H9 (cell line): ENCODE results near the gene POLR3B. TPM values are rescaled to one million over a fixed set of nuclear protein-coding genes. Genes with fewer than 3 reads are reported as not detected.

Experiments
- DNase-seq: peaks from one replicate; pipeline ENCODE4 v3.0.0-alpha.2; 2017
- H2AFZ ChIP-seq: one replicate; pipeline ENCODE4 v1.6.1; 2013; ENCODE audit warnings: mild to moderate bottlenecking, low read length, control low read depth, moderate library complexity
- H2AK5ac ChIP-seq: 2 replicates; pipeline ENCODE4 v1.6.1; 2013; ENCODE audit warnings: low read length, control low read depth, mixed read lengths; ENCODE audit not compliant: insufficient read length
- H2BK120ac ChIP-seq: one replicate; pipeline ENCODE4 v1.6.1; 2013; ENCODE audit warnings: low read depth, mild to moderate bottlenecking, low read length, control low read depth, inconsistent platforms; ENCODE audit not compliant: poor library complexity, severe bottlenecking
- H2BK12ac ChIP-seq: 2 replicates; pipeline ENCODE4 v1.6.1; 2013; ENCODE audit warnings: low read length, control low read depth, mixed read lengths, low read depth; ENCODE audit not compliant: insufficient read length
- H2BK15ac ChIP-seq: 2 replicates; pipeline ENCODE4 v1.6.1; 2013; ENCODE audit warnings: low read depth, low read length, control low read depth
- H2BK20ac ChIP-seq: one replicate; pipeline ENCODE4 v1.6.1; 2013; ENCODE audit warnings: low read depth, mild to moderate bottlenecking, low read length, control low read depth, inconsistent platforms; ENCODE audit not compliant: poor library complexity, severe bottlenecking
- H2BK5ac ChIP-seq: 2 replicates; pipeline ENCODE4 v1.6.1; 2013; ENCODE audit warnings: low read length, control low read depth, mixed read lengths; ENCODE audit not compliant: insufficient read length
- H3K14ac ChIP-seq: 2 replicates; pipeline ENCODE4 v1.6.1; 2013; ENCODE audit warnings: low read length, control low read depth; ENCODE audit not compliant: insufficient read depth
- H3K18ac ChIP-seq: 2 replicates; pipeline ENCODE4 v1.6.1; 2013; ENCODE audit warnings: low read depth, mild to moderate bottlenecking, mixed read lengths, low read length, control low read depth; ENCODE audit not compliant: insufficient read length
- H3K23ac ChIP-seq: 2 replicates; pipeline ENCODE4 v1.6.1; 2013; ENCODE audit warnings: low read length, control low read depth, mixed read lengths, low read depth; ENCODE audit not compliant: insufficient read length
- H3K23me2 ChIP-seq: 2 replicates; pipeline ENCODE4 v1.6.1; 2013; ENCODE audit warnings: low read depth, mild to moderate bottlenecking, mixed read lengths, low read length, control low read depth; ENCODE audit not compliant: insufficient read length, poor library complexity, severe bottlenecking
- H3K27ac ChIP-seq: 2 replicates; pipeline ENCODE4 v1.5.1; 2013; ENCODE audit warnings: low read length, control low read depth, mixed read lengths, low read depth; ENCODE audit not compliant: insufficient read length
- H3K27me3 ChIP-seq: 2 replicates; pipeline ENCODE4 v1.6.1; 2013; ENCODE audit warnings: low read length, control low read depth, inconsistent platforms; ENCODE audit not compliant: insufficient read depth
- H3K4ac ChIP-seq: 2 replicates; pipeline ENCODE4 v1.6.1; 2013; ENCODE audit warnings: low read depth, mild to moderate bottlenecking, control low read depth, inconsistent platforms, low read length, moderate library complexity
- H3K4me1 ChIP-seq: 2 replicates; pipeline ENCODE4 v1.6.1; 2013; ENCODE audit warnings: low read length, control low read depth, inconsistent platforms; ENCODE audit not compliant: insufficient read depth
- H3K4me2 ChIP-seq: 2 replicates; pipeline ENCODE4 v1.6.1; 2013; ENCODE audit warnings: low read length, control low read depth, mixed read lengths; ENCODE audit not compliant: insufficient read length, insufficient read depth
- H3K56ac ChIP-seq: 2 replicates; pipeline ENCODE4 v1.6.1; 2013; ENCODE audit warnings: low read depth, mild to moderate bottlenecking, mixed read lengths, low read length, control low read depth; ENCODE audit not compliant: insufficient read length
- H3K79me1 ChIP-seq: 2 replicates; pipeline ENCODE4 v1.6.1; 2013; ENCODE audit warnings: low read depth, mild to moderate bottlenecking, moderate library complexity, low read length, control low read depth, inconsistent platforms; ENCODE audit not compliant: insufficient read depth, poor library complexity, severe bottlenecking
- H3K79me2 ChIP-seq: 2 replicates; pipeline ENCODE4 v1.6.1; 2013; ENCODE audit warnings: low read length, control low read depth, inconsistent platforms; ENCODE audit not compliant: insufficient read depth
- H3K9ac ChIP-seq: 2 replicates; pipeline ENCODE4 v1.6.1; 2013; ENCODE audit warnings: low read length, control low read depth, mixed read lengths; ENCODE audit not compliant: insufficient read length; ENCODE audit errors: extremely low read depth
- H3K9me3 ChIP-seq: one replicate; pipeline ENCODE4 v1.6.1; 2013; ENCODE audit warnings: low read depth, low read length, inconsistent platforms; ENCODE audit not compliant: control insufficient read depth
- H3T11ph ChIP-seq: one replicate; pipeline ENCODE4 v1.6.1; 2013; ENCODE audit warnings: mild to moderate bottlenecking, low read length, control low read depth, inconsistent platforms
- H4K20me1 ChIP-seq: one replicate; pipeline ENCODE4 v1.6.1; 2013; ENCODE audit not compliant: control insufficient read depth, insufficient read length, insufficient read depth
- H4K5ac ChIP-seq: 2 replicates; pipeline ENCODE4 v1.6.1; 2013; ENCODE audit warnings: low read depth, mild to moderate bottlenecking, mixed read lengths, low read length, control low read depth; ENCODE audit not compliant: insufficient read length
- H4K8ac ChIP-seq: replicated peaks from 2 replicates; pipeline ENCODE4 v1.6.1; 2013; ENCODE audit warnings: low read length, control low read depth, mixed read lengths, low read depth; ENCODE audit not compliant: insufficient read length
- H4K91ac ChIP-seq: 2 replicates; pipeline ENCODE4 v1.6.1; 2013; ENCODE audit warnings: low read depth, mild to moderate bottlenecking, moderate library complexity, mixed read lengths, low read length, control low read depth; ENCODE audit not compliant: insufficient read length
- H3K27ac Mint-ChIP-seq, 3 experiments: 2 replicates in 2 of 3; 3 replicates in 1 of 3; pipeline ENCODE4 v1.8.0; 2020 to 2021; ENCODE audit warnings: mixed read lengths in 3 of 3, mild to moderate bottlenecking in 1 of 3, moderate library complexity in 1 of 3
- H3K27me3 Mint-ChIP-seq: 2 replicates; pipeline ENCODE4 v1.8.0; 2021; ENCODE audit warnings: low read depth, mild to moderate bottlenecking, moderate library complexity, mixed read lengths
- H3K36me3 Mint-ChIP-seq, 3 experiments: 2 replicates in 2 of 3; 3 replicates in 1 of 3; pipeline ENCODE4 v1.8.0; 2020 to 2021; ENCODE audit warnings: low read depth in 3 of 3, mixed read lengths in 3 of 3; ENCODE audit not compliant: insufficient read depth in 1 of 3
- H3K4me1 Mint-ChIP-seq, 2 experiments: 2 replicates each; pipeline ENCODE4 v1.8.0; 2020; ENCODE audit warnings: mixed read lengths in 2 of 2
- H3K4me3 Mint-ChIP-seq, 2 experiments: 2 replicates in 1 of 2; 3 replicates in 1 of 2; pipeline ENCODE4 v1.8.0; 2020 to 2021; ENCODE audit warnings: mild to moderate bottlenecking in 2 of 2, mixed read lengths in 2 of 2, moderate library complexity in 1 of 2
- H3K9me3 Mint-ChIP-seq, 2 experiments: 2 replicates in 1 of 2; 3 replicates in 1 of 2; pipeline ENCODE4 v1.8.0; 2020; ENCODE audit warnings: mild to moderate bottlenecking in 2 of 2, mixed read lengths in 2 of 2, moderate library complexity in 1 of 2
- WGBS: extraction: QIAGEN DNeasy Blood & Tissue Kit; methylation state at CpG from one replicate; pipeline ENCODE4 v1.1.7; 2013; ENCODE audit warnings: missing lambda C conversion rate, low lambda C conversion rate, mixed read lengths; ENCODE audit not compliant: insufficient read length; ENCODE audit errors: extremely low coverage; 5-methylcytosine and 5-hydroxymethylcytosine counted together
- total RNA-seq: library from RNA; stranded (reverse); gene quantifications from 2 replicates; pipeline ENCODE4 v1.2.1, GENCODE V29; 2021
- TF ChIP-seq, protein P1 (sequence below): fragments of 200-600 bp; sonication (generic); conservative IDR thresholded peaks from 3 replicates; pipeline ENCODE4 v1.8.0; 2021; ENCODE audit warnings: antibody characterized with exemption, mild to moderate bottlenecking

POLR3B gene
- total RNA-seq, 1 experiment from 2014 or later = 13.4 TPM

DNA sequence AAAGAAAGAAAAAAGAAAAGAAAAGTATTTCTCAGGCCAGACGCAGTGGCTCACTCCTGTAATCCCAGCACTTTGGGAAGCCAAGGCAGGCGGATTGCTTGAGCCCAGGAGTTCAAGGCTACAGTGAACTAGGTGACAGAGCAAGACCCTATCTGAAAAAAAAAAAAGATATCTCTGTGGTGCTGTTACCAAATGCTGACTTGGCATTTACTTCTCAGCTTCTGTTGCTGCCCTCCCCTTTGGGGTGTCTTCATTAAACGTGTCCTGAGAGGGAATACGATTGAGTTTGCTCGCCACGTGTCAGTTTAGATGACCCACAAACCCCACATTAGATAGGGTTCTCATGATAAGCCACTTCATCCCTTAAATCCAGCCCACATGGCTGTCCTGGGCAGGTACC lies 4.4 kb upstream of the POLR3B start:
- Histone ChIP-seq H3K9ac (no peak overlapping the region), H4K91ac (no peak overlapping the region), H2BK12ac (no peak overlapping the region), H3K9me3 (no peaks in the 10 kb centered on the region), H3K4ac (no peak overlapping the region), H3K27me3 (no peaks in the 10 kb centered on the region), H3K23ac (no peak overlapping the region), H2BK120ac (no peak overlapping the region), H4K20me1 (no peaks in the 10 kb centered on the region), H2AFZ (no peak overlapping the region), H4K5ac (no peak overlapping the region), H2BK20ac (no peak overlapping the region), H2BK15ac (no peak overlapping the region), H3K27ac (no peak overlapping the region), H3K4me1 (no peaks in the 10 kb centered on the region), H3T11ph (no peak overlapping the region), H3K18ac (no peak overlapping the region), H3K4me2 (no peak overlapping the region), H4K8ac (no peak overlapping the region), H3K56ac (no peak overlapping the region), H2BK5ac (no peak overlapping the region), H3K23me2 (peaks cover 2% of the 10 kb centered on the region), H3K79me1 (no peaks in the 10 kb centered on the region), H3K79me2 (no peaks in the 10 kb centered on the region), H3K14ac (no peak overlapping the region), H2AK5ac (no peak overlapping the region)
- Mint-ChIP-seq H3K27ac (no peak overlapping the region), H3K4me3 (no peak overlapping the region), H3K4me1 (peaks cover 4 to 5% of the 10 kb centered on the region in 2 experiments; a peak in 3 of 4 replicates), H3K36me3 (no peaks in the 10 kb centered on the region), H3K9me3 (no peaks in the 10 kb centered on the region), H3K27me3 (peaks cover 17% of the 10 kb centered on the region)
- TF ChIP-seq, protein P1, sequence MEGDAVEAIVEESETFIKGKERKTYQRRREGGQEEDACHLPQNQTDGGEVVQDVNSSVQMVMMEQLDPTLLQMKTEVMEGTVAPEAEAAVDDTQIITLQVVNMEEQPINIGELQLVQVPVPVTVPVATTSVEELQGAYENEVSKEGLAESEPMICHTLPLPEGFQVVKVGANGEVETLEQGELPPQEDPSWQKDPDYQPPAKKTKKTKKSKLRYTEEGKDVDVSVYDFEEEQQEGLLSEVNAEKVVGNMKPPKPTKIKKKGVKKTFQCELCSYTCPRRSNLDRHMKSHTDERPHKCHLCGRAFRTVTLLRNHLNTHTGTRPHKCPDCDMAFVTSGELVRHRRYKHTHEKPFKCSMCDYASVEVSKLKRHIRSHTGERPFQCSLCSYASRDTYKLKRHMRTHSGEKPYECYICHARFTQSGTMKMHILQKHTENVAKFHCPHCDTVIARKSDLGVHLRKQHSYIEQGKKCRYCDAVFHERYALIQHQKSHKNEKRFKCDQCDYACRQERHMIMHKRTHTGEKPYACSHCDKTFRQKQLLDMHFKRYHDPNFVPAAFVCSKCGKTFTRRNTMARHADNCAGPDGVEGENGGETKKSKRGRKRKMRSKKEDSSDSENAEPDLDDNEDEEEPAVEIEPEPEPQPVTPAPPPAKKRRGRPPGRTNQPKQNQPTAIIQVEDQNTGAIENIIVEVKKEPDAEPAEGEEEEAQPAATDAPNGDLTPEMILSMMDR = no peak
- WGBS = no CpG with 5 or more reads among the region's 6 CpGs
- DNase-seq = no peak
